Ureter (tissue), 1 donor: Measurements from ENCODE around the gene TBC1D8. TPM values are rescaled to one million over a fixed set of nuclear protein-coding genes. Genes with fewer than 3 reads are reported as not detected.

ENCODE experiments used
- DNase-seq: peaks from one replicate; pipeline ENCODE4 v3.0.0-alpha.2; 2020; ENCODE audit warnings: low spot score
- total RNA-seq: library from RNA; stranded (reverse); gene quantifications from one replicate; pipeline ENCODE4 v1.2.4, GENCODE V29; 2023
- donor health status: DM: yes; HTN: yes; CAD: no.

TBC1D8 gene
- total RNA-seq, 1 donor from 2014 or later = 69.1 TPM

DNA sequence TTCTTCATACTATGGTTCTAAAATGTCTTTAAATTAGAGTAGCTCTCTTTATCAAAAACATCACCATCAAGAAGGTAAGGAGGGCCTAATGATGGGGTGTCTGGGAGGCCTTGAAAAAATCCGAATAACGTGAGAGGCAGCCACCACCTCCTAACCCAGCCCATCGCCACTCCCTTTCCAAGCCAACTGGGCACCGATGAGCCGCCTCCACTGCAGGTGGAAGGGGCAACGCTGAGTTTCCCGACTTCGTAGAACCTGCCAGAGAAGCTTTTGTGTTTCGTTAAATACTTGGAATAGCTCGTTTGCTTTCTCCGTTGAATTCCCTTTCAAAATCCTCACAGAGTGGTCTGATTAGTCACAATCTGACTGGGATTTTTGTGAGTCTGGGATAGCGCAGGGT is 171.1 kb downstream of the TBC1D8 start:
- DNase-seq = no peak

- DNase-seq = no peak
Observed at GRCh38 chr2:100978582-100979191, 172.5 kb downstream of the TBC1D8 start.

DNA sequence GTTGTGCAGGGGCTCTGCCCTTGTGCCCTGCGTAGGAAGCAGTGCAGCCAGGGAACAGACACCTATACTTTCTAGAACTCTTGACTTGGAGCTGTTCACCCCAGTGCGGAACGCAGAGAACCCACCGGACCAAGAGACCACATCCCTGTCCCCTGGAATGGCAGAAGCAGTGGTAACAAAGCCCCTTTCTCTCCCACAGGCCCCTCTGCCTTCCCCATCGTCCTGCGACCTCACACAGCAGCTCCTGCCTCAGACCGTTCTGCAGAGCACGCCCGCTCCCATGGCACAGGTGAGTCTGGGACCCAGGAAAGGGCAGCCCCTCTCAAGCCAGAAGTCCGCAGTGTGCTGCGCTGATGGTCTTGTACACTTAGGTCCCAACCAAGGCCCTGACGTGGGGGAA is 173.7 kb downstream of the TBC1D8 start:
- DNase-seq = no peak

DNA sequence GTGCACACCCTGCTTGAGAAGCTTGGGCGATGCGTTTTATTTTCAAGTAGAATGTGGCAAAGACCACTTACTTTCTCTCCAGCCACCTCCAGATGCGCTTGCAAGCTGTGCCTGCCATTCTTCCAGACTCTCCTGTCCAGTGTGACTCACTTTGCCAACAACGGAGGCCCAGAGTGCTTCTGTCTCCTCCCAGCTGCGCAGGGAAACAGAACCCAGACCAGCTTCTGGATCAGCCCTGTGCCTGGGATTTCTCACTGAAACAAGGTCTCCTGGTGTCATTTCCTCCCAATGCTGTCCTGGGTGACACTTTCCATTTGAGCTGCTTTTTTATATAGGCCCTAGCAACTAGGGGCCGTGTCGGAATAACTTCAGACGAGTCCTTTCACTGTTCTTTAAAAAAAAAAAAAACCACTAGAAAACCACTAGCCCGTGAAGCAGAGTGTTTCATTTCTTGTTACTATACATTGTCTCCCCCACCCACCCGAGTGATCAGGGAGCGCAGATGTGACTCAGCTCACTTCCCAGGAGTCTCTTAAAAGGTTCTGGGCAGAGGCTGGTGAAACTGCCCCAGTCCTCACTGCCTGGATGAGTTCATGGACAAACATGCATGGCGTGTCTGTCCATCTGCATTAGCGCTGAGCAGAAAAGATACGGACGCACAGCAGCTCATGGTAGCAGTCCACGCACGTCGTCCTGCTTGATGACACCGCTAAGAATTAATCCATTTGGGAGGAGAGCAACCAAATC is 174.4 kb downstream of the TBC1D8 start:
- no peak for DNase-seq

- DNase-seq = no peak
Observed at GRCh38 chr2:100976061-100976460, 175.1 kb downstream of the TBC1D8 start.

DNA sequence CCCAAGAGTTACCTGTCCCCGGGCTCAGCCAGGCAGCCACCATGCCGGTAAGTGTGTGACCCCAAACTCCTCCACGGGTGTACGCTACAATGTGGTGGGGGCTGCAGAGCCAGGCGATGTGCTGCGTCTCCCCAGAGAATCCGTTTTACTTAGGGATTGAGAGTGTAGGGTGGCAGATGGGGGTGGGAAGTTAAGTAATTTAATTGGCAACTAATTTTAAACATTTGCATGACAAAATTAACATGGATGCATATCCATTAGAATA is 175.7 kb downstream of the TBC1D8 start:
- DNase-seq = no peak

- no peak for DNase-seq
Observed at GRCh38 chr2:100974712-100975520, 176.3 kb downstream of the TBC1D8 start.

GRCh38 chr2:100972452-100972851 is 178.7 kb downstream of the TBC1D8 start:
- DNase-seq = no peak

DNA sequence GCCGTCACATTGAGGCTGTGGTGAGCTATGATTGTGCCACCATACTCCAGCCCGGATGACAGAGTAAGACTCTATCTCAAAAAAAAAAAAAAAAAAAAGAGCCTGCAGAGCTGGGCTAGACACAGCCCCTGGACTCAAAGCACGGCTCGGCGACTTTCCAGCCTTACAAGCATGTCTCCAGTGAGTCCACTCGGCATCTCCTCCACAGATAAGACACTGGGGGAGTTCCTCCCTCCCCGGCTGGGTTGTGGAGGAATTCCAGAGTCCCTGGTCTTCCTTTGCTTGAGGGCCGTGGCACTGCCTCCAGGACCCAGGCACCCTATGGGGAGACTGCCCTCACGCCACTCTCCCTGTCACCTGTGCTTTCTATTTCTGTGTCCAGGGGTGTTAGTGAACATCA is 180.0 kb downstream of the TBC1D8 start:
- DNase-seq = no peak

DNA sequence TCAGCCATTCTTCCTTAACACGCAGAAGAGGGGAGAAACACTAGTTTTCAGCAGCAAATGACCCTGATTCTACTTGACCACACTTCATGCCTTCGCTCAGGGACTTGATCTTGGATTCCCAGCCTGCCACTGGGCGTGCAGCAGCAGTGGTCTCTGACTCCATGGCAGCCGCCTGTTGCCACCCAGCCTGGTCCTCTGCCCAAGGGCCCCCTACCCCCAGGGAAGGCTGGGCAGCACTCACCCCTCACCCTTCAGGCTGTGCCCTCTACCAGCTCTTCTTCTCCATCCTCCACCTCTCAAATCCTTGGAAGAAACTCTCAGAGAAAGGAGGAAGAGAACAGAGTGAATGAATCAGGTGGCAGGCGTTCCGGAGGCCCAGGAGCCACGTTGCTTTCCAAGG is 181.2 kb downstream of the TBC1D8 start:
- no peak for DNase-seq

- DNase-seq = no peak
Observed at GRCh38 chr2:100968146-100969145, 182.7 kb downstream of the TBC1D8 start.

- DNase-seq = no peak
Observed at GRCh38 chr2:100967716-100968115, 183.5 kb downstream of the TBC1D8 start.

GRCh38 chr2:100965596-100965995 is 185.6 kb downstream of the TBC1D8 start:
- no peak for DNase-seq

- no peak for DNase-seq
Observed at GRCh38 chr2:100964681-100965169, 186.5 kb downstream of the TBC1D8 start.

- DNase-seq = no peak
Observed at GRCh38 chr2:100964222-100964621, 187.0 kb downstream of the TBC1D8 start.

DNA sequence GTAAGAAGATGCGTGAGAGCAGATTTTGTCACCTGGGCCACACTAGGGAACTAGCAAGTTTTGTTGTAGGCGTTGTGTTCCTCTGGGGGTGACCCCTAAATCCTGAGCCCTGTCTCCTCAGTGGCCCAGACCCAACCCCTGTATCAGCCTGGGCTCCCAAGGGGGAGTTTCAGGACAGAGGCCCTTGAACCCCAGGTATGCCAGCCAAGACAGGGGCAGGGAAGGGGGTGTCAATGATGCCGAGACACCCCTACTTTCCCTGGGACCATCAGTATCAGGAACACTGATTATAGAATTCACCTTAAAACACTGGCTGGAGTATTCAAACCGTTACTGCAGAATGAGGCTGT is 188.2 kb downstream of the TBC1D8 start:
- no peak for DNase-seq

DNA sequence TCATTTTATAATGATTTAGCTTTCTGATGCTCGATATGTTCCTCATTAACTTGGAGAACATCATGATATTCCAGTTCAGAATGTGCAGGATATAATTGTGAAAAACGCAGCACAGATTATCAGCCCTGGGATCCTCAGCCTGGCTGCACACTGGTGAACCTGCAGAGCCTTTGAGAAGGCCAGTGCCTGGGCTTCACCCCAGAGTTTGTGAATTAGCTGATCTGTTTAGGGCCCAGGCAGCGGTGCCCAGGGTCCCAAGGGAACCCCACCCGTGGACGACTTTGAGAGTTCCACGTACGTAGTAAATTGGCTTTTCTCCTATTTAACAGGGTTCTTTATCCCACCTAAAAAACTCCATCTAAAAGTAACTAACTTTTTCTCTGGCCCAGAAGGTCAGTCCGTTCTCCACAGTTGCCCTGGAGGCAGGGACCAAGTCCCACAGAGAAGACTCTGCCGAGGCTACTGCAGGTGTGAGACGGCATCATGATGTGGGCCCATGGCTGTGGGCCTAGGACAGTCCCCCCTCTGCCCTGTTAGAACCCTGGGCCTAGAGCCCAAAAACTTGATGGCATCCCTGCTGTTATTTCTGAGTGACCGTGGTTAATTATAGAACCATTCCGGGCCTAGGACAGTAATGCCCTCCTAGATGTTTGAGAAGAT is 188.7 kb downstream of the TBC1D8 start:
- DNase-seq = no peak

- DNase-seq = no peak
Observed at GRCh38 chr2:100960688-100961087, 190.5 kb downstream of the TBC1D8 start.

GRCh38 chr2:100959225-100959880 is 191.8 kb downstream of the TBC1D8 start:
- no peak for DNase-seq

DNA sequence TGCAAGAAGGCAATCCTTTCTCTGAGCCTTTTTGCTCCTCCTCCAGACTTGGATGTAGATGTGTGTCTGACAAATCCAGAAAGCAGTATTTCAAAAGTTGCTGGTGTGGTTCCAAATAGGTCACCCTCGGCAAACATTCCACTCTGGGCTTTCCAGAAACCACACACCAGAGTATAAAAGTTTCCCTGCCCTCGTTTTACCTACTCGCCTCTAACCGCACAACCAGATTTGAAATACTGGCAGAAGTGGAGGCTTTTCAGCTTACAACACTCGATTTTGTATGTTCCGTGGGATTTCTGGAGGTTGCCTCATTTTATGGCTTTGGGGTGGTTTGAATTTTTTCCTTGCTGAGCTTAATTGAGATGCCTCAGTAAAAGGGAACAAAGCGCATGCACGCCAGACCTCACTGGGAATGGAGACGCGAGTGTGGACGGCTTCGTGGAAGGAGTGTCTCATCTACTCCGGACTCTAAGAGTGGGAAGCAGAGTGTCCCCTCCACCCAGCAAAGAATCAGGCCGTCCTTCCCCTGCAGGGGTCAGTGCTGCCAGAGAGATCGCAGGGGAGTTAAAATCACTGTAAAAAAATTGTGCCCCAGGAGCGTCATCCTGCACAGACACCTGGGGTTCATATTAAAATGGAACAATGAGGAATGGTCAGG is 193.1 kb downstream of the TBC1D8 start:
- DNase-seq = peak; percentile 65
